ENCODE data around the gene NES. TPM values are rescaled to one million over a fixed set of nuclear protein-coding genes. Genes with fewer than 3 reads are reported as not detected.

NES gene
- total RNA-seq, 1 experiment from 2014 or later: 168 TPM

DNA sequence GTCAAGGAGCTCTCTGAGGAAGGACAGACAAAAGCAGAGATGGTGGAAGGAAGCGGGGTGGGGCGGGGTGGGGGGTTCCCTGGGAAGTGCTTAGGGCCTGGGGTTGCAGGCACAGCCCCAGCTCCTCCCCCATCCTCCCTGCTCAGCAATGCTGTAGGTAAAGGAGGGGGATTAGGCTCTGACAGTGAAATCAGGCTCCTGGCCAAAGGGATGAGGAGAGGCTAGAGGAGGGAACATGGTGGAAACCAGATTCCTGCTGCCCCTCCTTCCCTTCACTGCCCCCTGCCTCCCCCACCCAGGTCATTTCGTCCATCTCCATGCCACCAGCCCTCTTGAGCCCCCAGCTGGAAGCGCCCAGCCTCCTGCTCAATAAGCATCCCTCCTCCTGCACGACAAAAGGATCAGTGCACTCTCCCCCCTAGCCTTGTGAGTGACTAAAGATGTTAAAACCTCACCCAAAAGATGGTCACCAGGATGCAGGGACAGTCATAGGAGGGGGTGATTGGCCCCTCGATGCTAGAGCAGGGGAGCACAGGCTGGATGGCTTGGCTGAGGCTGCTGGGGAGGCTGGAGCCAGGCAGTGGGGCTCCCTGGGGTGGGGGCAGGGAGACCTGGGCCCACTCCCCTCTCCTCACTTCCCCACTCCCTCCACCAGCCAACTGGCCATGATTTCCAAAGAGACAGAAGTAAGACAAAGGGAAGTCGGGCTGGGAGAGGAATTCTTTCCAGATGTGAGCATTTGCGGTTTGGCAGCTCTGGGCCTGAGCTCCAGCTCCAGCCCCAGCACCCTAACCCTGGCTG, 30.4 kb upstream of the NES start:
- H3K27ac Mint-ChIP-seq: peak overlapping the region; percentile 94 to 99 (median 97)
- no peak overlapping the region for H3T11ph ChIP-seq (ENCODE audit: low read length)

More for the DNA sequence above, 30.4 kb upstream of the NES start:
- H3K4me1 ChIP-seq (ENCODE audit: insufficient read depth, low read length): peaks cover 17% of the 10 kb centered on the region; the same call in 1 of the 2 replicates
- peaks cover 2 to 7% (median 5%) of the 10 kb centered on the region in 3 experiments; a peak in 6 of 7 replicates for H3K36me3 Mint-ChIP-seq (ENCODE audit: insufficient read depth in 1 of 3, low read depth in 3 of 3)
- peaks cover 3% of the 10 kb centered on the region; the same call in 1 of the 2 replicates for H3K27me3 ChIP-seq (ENCODE audit: insufficient read depth, low read length)
- peaks cover 77 to 80% of the 10 kb centered on the region in 2 experiments for H3K4me1 Mint-ChIP-seq
- no peak overlapping the region for H3K4ac ChIP-seq (ENCODE audit: low read depth, low read length)
- peak overlapping the region; percentile 56 for H3K18ac ChIP-seq (ENCODE audit: insufficient read length, low read depth, low read length)
- no peak overlapping the region for H3K23ac ChIP-seq (ENCODE audit: insufficient read length, low read depth, low read length)
- H2BK120ac ChIP-seq (ENCODE audit: low read depth, low read length, poor library complexity, severe bottlenecking): no peak overlapping the region
- peak; percentile 74 for DNase-seq
- peaks cover 29% of the 10 kb centered on the region for H3K27me3 Mint-ChIP-seq (ENCODE audit: low read depth)
- no peaks in the 10 kb centered on the region for H3K9me3 ChIP-seq (ENCODE audit: control insufficient read depth, low read depth, low read length)
- H3K4me2 ChIP-seq (ENCODE audit: insufficient read depth, insufficient read length, low read length): peak overlapping the region; percentile 83
- no peak overlapping the region for H3K9ac ChIP-seq (ENCODE audit: extremely low read depth, insufficient read length, low read length)
- no peaks in the 10 kb centered on the region for H3K79me1 ChIP-seq (ENCODE audit: insufficient read depth, low read depth, low read length, poor library complexity, severe bottlenecking)
- no peaks in the 10 kb centered on the region; a peak in 1 of 5 replicates for H3K9me3 Mint-ChIP-seq
- H3K27ac ChIP-seq (ENCODE audit: insufficient read length, low read depth, low read length): no peak overlapping the region
- peak overlapping the region; percentile 45; the same call in 1 of the 2 replicates for H3K14ac ChIP-seq (ENCODE audit: insufficient read depth, low read length)
- H2AK5ac ChIP-seq (ENCODE audit: insufficient read length, low read length): no peak overlapping the region
- H3K79me2 ChIP-seq (ENCODE audit: insufficient read depth, low read length): no peaks in the 10 kb centered on the region
- H3K56ac ChIP-seq (ENCODE audit: insufficient read length, low read depth, low read length): no peak overlapping the region
- H4K20me1 ChIP-seq (ENCODE audit: control insufficient read depth, insufficient read depth, insufficient read length): no peaks in the 10 kb centered on the region
- no peak overlapping the region for H4K91ac ChIP-seq (ENCODE audit: insufficient read length, low read depth, low read length)
- H2AFZ ChIP-seq (ENCODE audit: low read length): no peak overlapping the region
- no peak overlapping the region for H2BK20ac ChIP-seq (ENCODE audit: low read depth, low read length, poor library complexity, severe bottlenecking)
- H2BK5ac ChIP-seq (ENCODE audit: insufficient read length, low read length): no peak overlapping the region
- no peak overlapping the region for H4K5ac ChIP-seq (ENCODE audit: insufficient read length, low read depth, low read length)
- peaks cover 39% of the 10 kb centered on the region for H3K23me2 ChIP-seq (ENCODE audit: insufficient read length, low read depth, low read length, poor library complexity, severe bottlenecking)
- peak overlapping the region; percentile 74 to 91 for H3K4me3 Mint-ChIP-seq
- peak overlapping the region; percentile 25 for H2BK12ac ChIP-seq (ENCODE audit: insufficient read length, low read depth, low read length)
- TF ChIP-seq, protein P1, sequence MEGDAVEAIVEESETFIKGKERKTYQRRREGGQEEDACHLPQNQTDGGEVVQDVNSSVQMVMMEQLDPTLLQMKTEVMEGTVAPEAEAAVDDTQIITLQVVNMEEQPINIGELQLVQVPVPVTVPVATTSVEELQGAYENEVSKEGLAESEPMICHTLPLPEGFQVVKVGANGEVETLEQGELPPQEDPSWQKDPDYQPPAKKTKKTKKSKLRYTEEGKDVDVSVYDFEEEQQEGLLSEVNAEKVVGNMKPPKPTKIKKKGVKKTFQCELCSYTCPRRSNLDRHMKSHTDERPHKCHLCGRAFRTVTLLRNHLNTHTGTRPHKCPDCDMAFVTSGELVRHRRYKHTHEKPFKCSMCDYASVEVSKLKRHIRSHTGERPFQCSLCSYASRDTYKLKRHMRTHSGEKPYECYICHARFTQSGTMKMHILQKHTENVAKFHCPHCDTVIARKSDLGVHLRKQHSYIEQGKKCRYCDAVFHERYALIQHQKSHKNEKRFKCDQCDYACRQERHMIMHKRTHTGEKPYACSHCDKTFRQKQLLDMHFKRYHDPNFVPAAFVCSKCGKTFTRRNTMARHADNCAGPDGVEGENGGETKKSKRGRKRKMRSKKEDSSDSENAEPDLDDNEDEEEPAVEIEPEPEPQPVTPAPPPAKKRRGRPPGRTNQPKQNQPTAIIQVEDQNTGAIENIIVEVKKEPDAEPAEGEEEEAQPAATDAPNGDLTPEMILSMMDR (conservative IDR thresholded peaks at IDR 0.05): no peak
- H2BK15ac ChIP-seq (ENCODE audit: low read depth, low read length): no peak overlapping the region
- WGBS (ENCODE audit: extremely low coverage, insufficient read length, low lambda C conversion rate): no CpG with 5 or more reads among the region's 8 CpGs
- no peak overlapping the region for H4K8ac ChIP-seq (replicated peaks; ENCODE audit: insufficient read length, low read depth, low read length)

All from H9 (cell line).